Fibroblast of lung (primary cell): ENCODE measurements around the gene PTGES2. TPM values are rescaled to one million over a fixed set of nuclear protein-coding genes. Genes with fewer than 3 reads are reported as not detected.

Experiments
- DNase-seq, 2 donors: peaks; one replicate each; pipeline versions ENCODE4 v3.0.0 to v3.0.0-alpha.2; 2010; ENCODE audit warnings: low read depth in 2 of 2
- H2AFZ ChIP-seq: 2 replicates; pipeline ENCODE4 v1.5.1; 2012; ENCODE audit warnings: low read length, control low read depth, inconsistent platforms
- H3K27ac ChIP-seq: 2 replicates; pipeline ENCODE4 v1.5.1; 2011; ENCODE audit warnings: low read length, control low read depth; ENCODE audit not compliant: insufficient read depth
- H3K27me3 ChIP-seq: 2 replicates; pipeline ENCODE4 v1.5.1; 2011; ENCODE audit warnings: mild to moderate bottlenecking, low read length; ENCODE audit not compliant: control insufficient read depth, insufficient read depth
- H3K36me3 ChIP-seq: 2 replicates; pipeline ENCODE4 v1.5.1; 2011; ENCODE audit warnings: low read length; ENCODE audit not compliant: control insufficient read depth, insufficient read depth
- H3K4me1 ChIP-seq: 2 replicates; pipeline ENCODE4 v1.5.1; 2011; ENCODE audit warnings: low read length; ENCODE audit not compliant: control insufficient read depth, insufficient read depth; ENCODE audit errors: extremely low read depth
- H3K4me2 ChIP-seq: 2 replicates; pipeline ENCODE4 v1.5.1; 2011; ENCODE audit warnings: low read length, control low read depth; ENCODE audit not compliant: insufficient read depth; ENCODE audit errors: extremely low read depth
- H3K4me3 ChIP-seq, 4 experiments: fragments of 200-600 bp in 1 of 4; sonication (generic) in 1 of 4; replicated peaks in 1 of 4; 2 replicates each; pipeline ENCODE4 v1.5.1; 2011 to 2016; ENCODE audit warnings: low read length in 4 of 4, low read depth in 3 of 4, mild to moderate bottlenecking in 3 of 4, control low read depth in 2 of 4, inconsistent platforms in 1 of 4, mixed read lengths in 1 of 4; ENCODE audit not compliant: insufficient read depth in 1 of 4; ENCODE audit errors: control extremely low read depth in 1 of 4
- H3K79me2 ChIP-seq: 2 replicates; pipeline ENCODE4 v1.5.1; 2012; ENCODE audit warnings: mild to moderate bottlenecking, low read length, inconsistent platforms; ENCODE audit not compliant: control insufficient read depth, insufficient read depth
- H3K9ac ChIP-seq: 2 replicates; pipeline ENCODE4 v1.5.1; 2011; ENCODE audit warnings: mild to moderate bottlenecking, low read length, control low read depth; ENCODE audit not compliant: insufficient read depth
- H3K9me3 ChIP-seq: 2 replicates; pipeline ENCODE4 v1.5.1; 2012; ENCODE audit warnings: low read depth, low read length; ENCODE audit not compliant: control insufficient read depth, insufficient read depth
- H4K20me1 ChIP-seq: 2 replicates; pipeline ENCODE4 v1.5.1; 2011; ENCODE audit warnings: low read length; ENCODE audit not compliant: control insufficient read depth, insufficient read depth; ENCODE audit errors: extremely low read depth
- CTCF ChIP-seq, 2 donors: IDR thresholded peaks in 1 of 2; conservative IDR thresholded peaks in 1 of 2; 1 replicate in 1 of 2; 2 replicates in 1 of 2; pipeline ENCODE4 v1.5.1; 2011 to 2012; ENCODE audit warnings: low read length in 2 of 2, control low read depth in 1 of 2, inconsistent platforms in 1 of 2, low read depth in 1 of 2, mild to moderate bottlenecking in 1 of 2
- EZH2 ChIP-seq: IDR thresholded peaks from 2 replicates; pipeline ENCODE4 v1.5.1; 2012; ENCODE audit warnings: low read length, control low read depth, mild to moderate bottlenecking; ENCODE audit errors: missing control alignments
- polyA plus RNA-seq, 2 donors: library from polyadenylated mRNA; depleted of rRNA in 1 of 2; stranded (reverse) in 1 of 2; unstranded in 1 of 2; fragments of >200 nt; gene quantifications; 2 replicates each; pipeline ENCODE4 v1.2.1, GENCODE V29; 2011 to 2012; ENCODE audit warnings: missing spikeins in 1 of 2
- total RNA-seq: library from RNA; depleted of rRNA; stranded (reverse); fragments of >200 nt; gene quantifications from 2 replicates; pipeline ENCODE4 v1.2.1, GENCODE V29; 2014

PTGES2 gene
- total and polyA plus RNA-seq, 2 donors (not counting 1 experiment from before 2014, with no cell fraction given): 44.8 to 57.6 TPM

GRCh38 chr9:128151309-128152132, 24.0 kb upstream of the PTGES2 start:
- Histone ChIP-seq H3K9me3 (no peaks in the 10 kb centered on the region), H3K4me2 (no peak overlapping the region), H3K4me3 (no peak overlapping the region), H3K27me3 (peaks cover 2% of the 10 kb centered on the region), H3K4me1 (no peaks in the 10 kb centered on the region), H2AFZ (no peak overlapping the region), H3K27ac (no peak overlapping the region), H3K79me2 (no peaks in the 10 kb centered on the region), H3K9ac (no peak overlapping the region), H3K36me3 (no peaks in the 10 kb centered on the region), H4K20me1 (no peaks in the 10 kb centered on the region)
- DNase-seq: no peak
- TF ChIP-seq EZH2 (no peak), CTCF (conservative IDR thresholded peaks at IDR 0.05 in 1 of 2, IDR thresholded peaks at IDR 0.05 in 1 of 2; ENCODE audit: low read depth in 1 of 2, low read length in 2 of 2) (no peak)

- TF ChIP-seq CTCF (conservative IDR thresholded peaks at IDR 0.05 in 1 of 2, IDR thresholded peaks at IDR 0.05 in 1 of 2; ENCODE audit: low read depth in 1 of 2, low read length in 2 of 2): peak in 1 of 2 donors; percentile 27
- no peak for TF ChIP-seq EZH2
- Histone ChIP-seq H3K27me3 (peaks cover 4% of the 10 kb centered on the region), H3K4me1 (no peaks in the 10 kb centered on the region), H3K79me2 (no peaks in the 10 kb centered on the region), H3K9me3 (no peaks in the 10 kb centered on the region), H3K9ac (no peak overlapping the region), H3K36me3 (no peaks in the 10 kb centered on the region), H3K27ac (no peak overlapping the region), H2AFZ (no peak overlapping the region), H4K20me1 (no peaks in the 10 kb centered on the region), H3K4me2 (no peak overlapping the region), H3K4me3 (no peak overlapping the region)
- DNase-seq: no peak
These were observed 23.2 kb upstream of the PTGES2 start for GRCh38 chr9:128150594-128151308.

- Histone ChIP-seq H3K9ac (no peak overlapping the region), H3K4me1 (no peaks in the 10 kb centered on the region), H4K20me1 (no peaks in the 10 kb centered on the region), H3K4me3 (no peak overlapping the region), H3K27ac (no peak overlapping the region), H3K79me2 (no peaks in the 10 kb centered on the region), H2AFZ (no peak overlapping the region), H3K27me3 (peaks cover 4% of the 10 kb centered on the region), H3K9me3 (no peaks in the 10 kb centered on the region), H3K4me2 (no peak overlapping the region), H3K36me3 (no peaks in the 10 kb centered on the region)
- no peak for DNase-seq
- TF ChIP-seq EZH2: no peak
- TF ChIP-seq CTCF (conservative IDR thresholded peaks at IDR 0.05 in 1 of 2, IDR thresholded peaks at IDR 0.05 in 1 of 2; ENCODE audit: low read depth in 1 of 2, low read length in 2 of 2): no peak
These were observed 22.5 kb upstream of the PTGES2 start for GRCh38 chr9:128149951-128150593.
